Measurements from ENCODE around the gene PSD2.

PSD2 gene

DNA sequence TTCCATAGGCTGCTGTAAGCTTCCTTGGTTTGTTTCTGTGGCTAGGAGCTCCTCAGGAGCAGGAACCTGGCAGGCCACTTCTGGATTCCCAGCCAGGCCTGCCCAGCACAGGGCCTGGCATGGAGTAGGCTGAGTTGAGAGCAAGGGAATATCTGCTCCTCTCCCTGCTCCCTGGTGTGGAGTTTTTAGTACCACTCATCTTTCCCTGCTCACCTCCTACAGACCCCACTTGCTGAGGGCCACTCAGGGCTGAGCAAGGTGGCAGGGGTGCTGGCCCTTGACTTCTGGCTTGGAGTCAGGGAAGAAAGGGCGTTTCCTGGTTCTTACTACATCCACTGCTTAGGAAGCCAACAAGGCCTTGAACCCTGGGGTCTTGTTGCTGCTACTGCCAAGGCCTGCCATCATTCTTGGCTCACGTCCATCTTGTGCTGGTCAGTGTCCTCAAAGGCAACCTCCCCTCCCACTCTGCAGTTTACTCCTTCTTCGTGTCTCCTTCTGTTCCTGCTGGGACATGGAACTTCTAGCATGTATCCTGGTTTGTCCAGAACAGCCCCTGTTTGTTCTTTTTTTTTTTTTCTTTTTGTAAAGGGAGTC, 54.9 kb downstream of the PSD2 start:
- no peak for TF ChIP-seq CTCF (IDR thresholded peaks at IDR 0.05; ENCODE audit: borderline replicate concordance, insufficient read depth, low read depth, low read length)
- H3K4me3 ChIP-seq (ENCODE audit: low read depth, low read length), result no peak overlapping the region

DNA sequence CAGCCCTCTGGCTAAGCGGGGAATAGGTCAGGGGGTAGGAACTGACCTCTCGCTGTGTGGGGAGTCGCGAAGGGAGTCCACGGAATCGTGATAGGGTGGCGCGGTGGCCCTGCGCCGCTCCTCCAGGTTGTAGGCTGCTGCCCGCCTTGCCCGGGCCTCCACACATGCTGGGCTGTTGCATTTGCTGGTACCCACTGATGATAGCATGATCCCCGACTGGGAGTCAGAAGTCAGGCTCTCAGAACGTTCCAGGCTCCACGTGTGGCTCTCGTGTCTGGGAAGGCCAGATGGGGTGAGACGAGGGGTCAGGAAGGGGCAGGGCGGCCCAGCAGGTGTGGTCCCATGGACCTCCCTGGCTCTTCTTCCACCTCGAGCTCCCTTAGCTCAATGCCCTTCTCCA, 56.0 kb downstream of the PSD2 start:
- H3K4me3 ChIP-seq (ENCODE audit: low read depth, low read length), result no peak overlapping the region
- TF ChIP-seq CTCF (IDR thresholded peaks at IDR 0.05; ENCODE audit: borderline replicate concordance, insufficient read depth, low read depth, low read length), result no peak

DNA sequence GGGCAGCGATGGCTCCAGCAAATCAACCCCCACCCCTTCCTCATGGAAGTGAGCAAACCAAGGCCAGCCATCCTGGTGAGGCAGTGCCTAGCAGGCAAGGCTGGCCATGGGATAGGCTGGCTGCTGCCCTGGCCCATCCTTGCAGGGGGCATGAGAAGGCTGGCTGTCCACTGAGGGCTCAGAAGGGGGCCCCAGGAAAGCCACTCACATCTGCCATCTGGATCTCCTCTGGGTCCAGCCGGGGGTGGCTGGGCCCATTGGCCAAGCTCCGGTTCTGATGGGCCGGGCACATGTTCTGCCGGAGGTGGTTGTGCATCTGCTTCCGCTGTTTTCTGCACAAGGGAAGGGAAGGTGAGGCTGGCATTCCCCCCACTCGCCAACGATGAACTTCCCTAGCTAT, 57.1 kb downstream of the PSD2 start:
- H3K4me3 ChIP-seq (ENCODE audit: low read depth, low read length), result no peak overlapping the region
- TF ChIP-seq CTCF (IDR thresholded peaks at IDR 0.05; ENCODE audit: borderline replicate concordance, insufficient read depth, low read depth, low read length), result no peak

DNA sequence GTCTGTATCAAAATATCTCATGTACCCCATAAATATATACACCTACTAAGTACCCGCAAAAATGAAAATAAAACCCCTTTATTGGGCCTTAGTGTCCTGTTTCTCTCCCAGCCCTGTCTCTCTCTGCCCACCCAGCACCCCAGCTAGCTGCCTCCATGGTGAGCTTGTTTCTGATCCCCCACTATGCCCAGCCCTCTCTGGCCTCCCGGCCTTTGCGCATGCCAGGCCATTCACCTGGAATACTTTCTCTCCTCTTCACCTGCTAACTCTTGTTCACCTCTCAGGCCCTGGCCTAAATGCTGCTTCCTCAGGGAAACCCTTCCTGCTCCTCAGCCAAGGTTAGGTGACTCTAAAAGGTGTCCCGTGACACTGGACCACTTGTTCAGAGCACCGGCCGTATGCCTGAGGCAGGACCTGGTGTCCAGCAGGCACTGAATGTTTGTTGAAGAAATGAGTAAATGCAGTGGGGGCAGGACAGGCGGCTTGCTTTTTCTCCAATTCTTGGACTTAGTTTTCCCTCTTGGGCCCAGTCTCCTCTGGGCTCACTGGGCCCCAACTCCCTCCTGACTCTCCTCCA, 58.5 kb downstream of the PSD2 start:
- no peak for TF ChIP-seq CTCF (IDR thresholded peaks at IDR 0.05; ENCODE audit: borderline replicate concordance, insufficient read depth, low read depth, low read length)
- no peak overlapping the region for H3K4me3 ChIP-seq (ENCODE audit: low read depth, low read length)

GRCh38 chr5:139854953-139855352, 59.3 kb downstream of the PSD2 start:
- no peak overlapping the region for H3K4me3 ChIP-seq (ENCODE audit: low read depth, low read length)
- TF ChIP-seq CTCF (IDR thresholded peaks at IDR 0.05; ENCODE audit: borderline replicate concordance, insufficient read depth, low read depth, low read length), result no peak

DNA sequence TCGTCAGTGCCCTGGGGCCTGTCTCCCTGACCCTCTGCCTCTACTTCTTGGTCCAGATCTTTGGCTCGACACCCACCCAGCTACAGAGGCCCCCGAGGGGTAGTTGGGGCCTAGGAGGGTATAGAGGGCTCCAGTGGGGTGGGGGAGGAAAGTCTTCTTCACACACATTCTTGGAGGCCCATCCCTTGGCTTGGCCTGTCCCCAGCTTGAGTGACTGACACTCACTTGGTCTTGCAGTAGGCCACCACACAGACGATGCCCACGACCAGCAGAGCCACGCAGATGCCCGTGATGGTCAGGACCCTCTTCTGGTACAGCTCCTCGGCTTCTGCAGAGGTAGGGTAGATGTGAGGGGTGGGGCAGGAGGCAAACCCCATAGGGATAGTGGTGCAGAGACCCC, 59.8 kb downstream of the PSD2 start:
- H3K4me3 ChIP-seq (ENCODE audit: low read depth, low read length), result no peak overlapping the region
- TF ChIP-seq CTCF (IDR thresholded peaks at IDR 0.05; ENCODE audit: borderline replicate concordance, insufficient read depth, low read depth, low read length), result no peak

- no peak for TF ChIP-seq CTCF (IDR thresholded peaks at IDR 0.05; ENCODE audit: borderline replicate concordance, insufficient read depth, low read depth, low read length)
- no peak overlapping the region for H3K4me3 ChIP-seq (ENCODE audit: low read depth, low read length)
Measured at GRCh38 chr5:139855946-139856540, 60.4 kb downstream of the PSD2 start.
